ENCODE results near the gene SLC16A9.
"Not testable (repeated sequence)": the region's sequence is repeated elsewhere in the genome, so short reads cannot be mapped to it uniquely, and the experiment has no call there.

SLC16A9 gene, protein sequence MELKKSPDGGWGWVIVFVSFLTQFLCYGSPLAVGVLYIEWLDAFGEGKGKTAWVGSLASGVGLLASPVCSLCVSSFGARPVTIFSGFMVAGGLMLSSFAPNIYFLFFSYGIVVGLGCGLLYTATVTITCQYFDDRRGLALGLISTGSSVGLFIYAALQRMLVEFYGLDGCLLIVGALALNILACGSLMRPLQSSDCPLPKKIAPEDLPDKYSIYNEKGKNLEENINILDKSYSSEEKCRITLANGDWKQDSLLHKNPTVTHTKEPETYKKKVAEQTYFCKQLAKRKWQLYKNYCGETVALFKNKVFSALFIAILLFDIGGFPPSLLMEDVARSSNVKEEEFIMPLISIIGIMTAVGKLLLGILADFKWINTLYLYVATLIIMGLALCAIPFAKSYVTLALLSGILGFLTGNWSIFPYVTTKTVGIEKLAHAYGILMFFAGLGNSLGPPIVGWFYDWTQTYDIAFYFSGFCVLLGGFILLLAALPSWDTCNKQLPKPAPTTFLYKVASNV
- total RNA-seq = 0.06 to 2.8 reads per million in 2 experiments

DNA sequence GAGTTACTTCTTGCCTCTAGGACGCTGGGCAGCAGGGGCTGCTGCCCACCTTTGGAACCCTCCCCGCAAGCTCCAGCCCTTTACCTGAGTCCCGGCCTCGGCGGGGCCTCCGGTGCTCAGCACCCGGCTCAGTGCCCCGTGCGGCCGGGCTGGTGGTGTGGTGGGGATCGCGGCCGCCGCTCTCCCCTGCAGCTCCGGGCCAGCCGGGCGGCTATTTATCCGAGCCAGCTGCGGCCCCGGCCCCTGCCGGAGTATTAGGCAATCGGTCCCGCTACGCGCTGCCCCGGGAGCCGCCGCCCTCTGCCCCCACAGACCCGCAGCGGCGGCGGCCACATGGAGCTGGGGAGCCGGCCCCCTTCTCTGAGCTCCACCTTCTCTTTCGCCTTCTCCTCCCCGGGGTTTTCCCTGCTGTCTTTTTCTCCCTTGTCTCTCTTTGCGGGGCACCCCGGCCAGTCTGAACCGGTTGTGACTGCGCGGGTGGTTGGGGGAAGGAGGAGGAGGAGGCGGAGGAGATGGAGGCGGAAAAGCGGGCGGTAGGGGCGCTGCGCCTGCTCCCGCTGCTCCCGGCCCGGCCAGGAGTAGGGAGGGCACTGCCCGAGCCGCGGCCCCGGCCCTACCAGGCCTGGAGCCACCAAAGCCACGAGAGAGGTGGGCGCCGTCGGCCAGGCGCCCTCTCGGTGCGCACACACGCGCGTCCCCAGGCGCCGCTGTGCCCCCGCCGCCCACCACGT lies at the start of gene SLC16A9:
TSS of gene SLC16A9 (minus strand) at position 456 of the 731 bp plus-strand sequence. CDS start 25,559 bp downstream, outside the sequence.
- no peak for DNase-seq (ENCODE audit: low read depth)

DNA sequence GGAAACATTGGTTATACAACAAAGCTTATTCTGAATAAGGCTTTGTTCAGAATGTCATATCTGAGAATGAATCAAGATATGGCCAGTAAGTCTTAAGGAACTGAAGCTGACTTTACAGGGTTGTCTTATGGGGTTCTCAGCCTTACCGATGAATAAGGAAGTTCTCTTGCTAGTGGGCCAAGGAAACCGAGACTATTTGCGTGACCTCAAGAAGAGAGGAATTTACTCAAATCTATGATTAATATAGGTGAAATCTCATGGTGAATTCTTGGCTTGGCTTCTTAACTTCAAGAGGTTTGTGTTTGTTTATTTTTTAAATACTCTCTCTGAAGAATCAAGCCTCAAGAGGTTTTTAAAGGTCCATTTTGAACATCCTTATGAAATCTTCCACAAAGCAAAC lies 48.3 kb upstream of the SLC16A9 start:
- DNase-seq (ENCODE audit: low read depth) = no peak

DNA sequence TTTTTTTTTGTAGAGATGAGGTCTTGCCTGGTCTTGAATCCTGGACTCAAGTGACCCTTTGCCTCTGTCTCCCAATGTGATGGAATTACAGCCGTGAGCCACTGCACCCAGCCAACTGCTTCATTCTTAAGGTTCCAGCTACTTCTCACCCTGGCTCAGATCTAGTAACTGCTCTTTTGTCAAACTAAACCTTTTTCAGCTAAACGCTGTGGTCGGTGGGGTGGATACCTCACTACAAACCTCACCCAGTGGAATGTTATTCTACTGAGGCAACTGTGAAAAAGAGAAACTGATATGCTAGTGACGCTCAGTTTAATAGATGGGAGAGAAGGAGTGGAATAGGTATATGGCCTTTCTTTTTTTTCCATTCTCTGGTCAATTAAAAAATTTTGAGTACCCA lies 45.3 kb upstream of the SLC16A9 start:
- DNase-seq (ENCODE audit: low read depth) = no peak

DNA sequence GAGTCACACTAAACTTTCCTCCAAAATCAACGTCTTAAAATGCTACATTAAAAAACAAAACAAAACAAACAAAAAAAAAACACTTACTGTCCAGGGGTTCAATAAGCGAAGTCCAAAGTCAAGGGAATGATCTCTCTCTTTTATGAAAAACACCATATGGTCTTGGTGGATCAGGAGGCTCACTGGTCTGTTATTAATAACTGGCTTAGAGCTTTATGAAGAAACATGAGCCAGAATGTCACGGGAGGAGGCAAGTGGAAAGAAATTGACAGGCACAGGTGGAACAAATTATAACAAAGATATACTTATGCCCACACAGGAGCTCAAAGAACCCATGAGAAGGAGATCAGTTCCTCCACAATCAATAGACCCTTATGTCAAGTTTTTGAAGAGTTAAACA lies 43.6 kb upstream of the SLC16A9 start, which contains the start of gene MRLN:
TSS of gene MRLN (minus strand) at position 189 of the 400 bp plus-strand sequence.
- no peak for DNase-seq (ENCODE audit: low read depth)

DNA sequence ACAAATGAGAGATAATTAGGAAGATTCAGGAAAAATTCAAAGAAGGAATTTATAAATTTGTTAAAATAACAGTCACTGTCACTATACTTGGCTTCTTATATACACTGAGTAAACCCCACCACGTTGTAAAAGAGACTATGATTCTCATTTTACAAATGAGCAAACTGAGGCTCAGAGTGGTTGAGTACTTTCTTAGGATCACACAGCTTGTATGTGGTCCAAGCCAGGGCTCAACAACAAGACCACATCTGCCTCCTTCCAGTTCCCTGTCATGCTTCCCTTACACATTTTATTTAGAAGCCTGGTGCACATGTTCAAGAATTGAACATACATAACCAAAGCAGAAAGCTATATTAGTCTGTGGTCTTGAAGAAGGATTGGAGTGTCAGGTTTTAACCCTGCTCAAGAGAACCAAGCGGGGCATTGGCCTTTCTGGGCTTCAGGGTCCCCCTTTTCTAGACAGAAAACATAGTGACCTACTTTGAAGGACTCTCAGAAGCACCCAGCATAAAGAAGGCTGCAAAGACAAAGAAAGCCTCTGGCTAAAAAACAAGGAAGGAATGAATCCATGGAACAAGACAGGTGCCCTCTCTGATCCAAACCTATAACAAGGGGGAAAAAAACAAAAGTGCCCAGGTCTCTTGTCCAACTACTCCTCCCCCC lies 42.8 kb upstream of the SLC16A9 start:
- DNase-seq (ENCODE audit: low read depth) = no peak

DNA sequence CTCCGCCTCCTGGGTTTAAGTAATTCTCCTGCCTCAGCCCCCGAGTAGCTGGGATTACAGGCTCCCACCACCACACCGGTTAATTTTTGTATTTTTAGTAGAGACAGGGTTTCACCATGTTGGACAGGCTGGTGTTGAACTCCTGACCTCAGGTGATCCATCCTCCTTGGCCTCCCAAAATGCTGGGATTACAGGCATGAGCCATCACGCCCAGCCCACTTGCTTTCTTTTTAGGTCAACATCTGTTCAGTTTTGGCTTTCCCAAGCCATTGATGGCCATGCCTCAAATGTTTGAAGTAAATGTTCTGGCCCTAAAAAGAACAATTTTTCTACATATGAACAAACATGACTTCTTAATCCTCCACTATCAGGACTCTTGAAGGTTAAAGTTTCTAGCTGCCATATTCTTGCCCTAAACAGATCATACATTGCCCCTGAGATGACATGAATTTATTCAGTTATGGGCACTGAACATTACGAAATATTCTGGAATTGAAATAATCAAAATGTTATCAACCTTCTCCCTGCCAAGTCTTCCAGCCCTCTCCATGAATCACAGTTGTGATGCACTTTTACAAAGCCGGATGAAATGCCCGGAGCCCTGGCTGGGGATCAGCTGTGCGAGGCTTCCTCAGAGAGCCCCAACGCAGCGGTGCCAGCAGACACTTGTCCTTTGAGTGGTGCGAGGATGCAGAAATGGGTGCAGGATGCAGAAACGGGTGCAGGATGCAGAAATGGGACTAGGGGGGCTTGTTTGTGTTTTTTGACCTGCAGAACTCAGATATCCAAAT lies 40.7 kb upstream of the SLC16A9 start:
- DNase-seq (ENCODE audit: low read depth) = no peak

DNA sequence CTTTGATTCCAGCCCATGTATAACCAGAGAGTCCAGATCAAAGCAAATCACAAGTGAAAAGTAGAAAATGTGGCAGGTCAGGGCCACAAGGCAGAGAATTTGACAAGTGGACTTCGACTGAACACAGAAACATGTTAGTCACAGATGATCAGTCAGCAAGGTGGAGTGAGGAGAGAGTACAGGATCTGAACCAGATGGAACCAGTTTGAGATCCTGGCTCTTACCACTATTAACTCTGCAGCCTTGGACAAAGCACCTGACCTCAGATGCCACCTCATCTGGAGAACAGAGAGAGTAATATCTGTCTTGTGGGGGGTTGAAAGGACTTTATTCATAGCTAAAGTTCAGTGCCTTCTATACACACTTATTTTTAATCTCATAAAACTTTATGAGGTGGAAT lies 39.2 kb upstream of the SLC16A9 start:
- DNase-seq (ENCODE audit: low read depth) = no peak

DNA sequence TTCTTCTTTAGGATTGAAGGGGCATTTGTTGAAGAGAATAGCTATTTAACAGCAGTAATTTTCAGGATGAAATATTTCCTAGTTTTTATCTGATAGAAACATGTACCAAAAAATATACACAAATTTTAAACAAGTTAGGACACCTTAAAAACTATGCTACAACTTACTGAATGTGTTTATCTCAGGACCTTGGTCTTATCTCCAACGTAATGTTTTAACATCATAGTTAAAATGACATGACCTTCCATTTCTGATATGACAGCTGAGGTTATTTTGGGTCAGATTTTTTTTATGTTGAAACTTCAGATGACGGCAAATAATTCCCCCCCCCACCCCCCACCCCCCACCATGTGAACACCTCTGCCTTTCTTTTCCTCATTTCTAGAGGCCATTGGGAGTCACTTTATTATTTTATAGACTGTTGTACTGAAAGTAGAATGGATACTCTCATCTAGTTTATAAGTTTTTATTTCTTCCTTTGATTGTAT lies 35.6 kb upstream of the SLC16A9 start:
- DNase-seq (ENCODE audit: low read depth) = no peak

DNA sequence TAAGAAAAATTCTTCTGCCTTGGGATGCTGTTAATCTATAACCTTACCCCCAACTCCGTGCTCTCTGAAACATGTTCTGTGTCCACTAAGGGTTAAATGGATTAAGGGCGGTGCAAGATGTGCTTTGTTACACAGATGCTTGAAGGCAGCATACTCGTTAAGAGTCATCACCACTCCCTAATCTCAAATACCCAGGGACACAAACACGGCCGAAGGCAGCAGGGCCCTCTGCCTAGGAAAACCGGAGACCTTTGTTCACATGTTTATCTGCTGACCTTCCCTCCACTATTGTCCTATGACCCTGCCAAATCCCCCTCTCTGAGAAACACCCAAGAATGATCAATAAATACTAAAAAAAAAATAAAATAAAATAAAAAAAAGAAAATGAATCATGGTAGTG lies 35.1 kb upstream of the SLC16A9 start:
- not testable (repeated sequence) for DNase-seq (ENCODE audit: low read depth)

DNA sequence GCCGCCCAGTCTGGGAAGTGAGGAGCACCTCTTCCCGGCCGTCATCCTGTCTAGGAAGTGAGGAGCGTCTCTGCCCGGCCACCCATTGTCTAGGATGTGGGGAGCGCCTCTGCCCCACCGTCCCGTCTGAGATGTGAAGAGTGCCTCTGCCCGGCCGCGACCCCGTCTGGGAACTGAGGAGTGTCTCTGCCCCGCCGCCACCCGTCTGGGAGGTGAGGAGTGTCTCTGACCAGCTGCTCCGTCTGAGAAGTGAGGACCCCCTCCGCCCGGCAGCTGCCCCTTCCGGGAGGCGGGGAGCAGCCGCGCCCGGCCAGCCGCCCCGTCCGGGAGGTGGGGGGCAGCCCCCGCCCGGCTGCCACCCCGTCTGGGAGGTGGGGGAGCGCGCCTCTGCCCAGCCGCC lies 34.5 kb upstream of the SLC16A9 start:
- not testable (repeated sequence) for DNase-seq (ENCODE audit: low read depth)

DNA sequence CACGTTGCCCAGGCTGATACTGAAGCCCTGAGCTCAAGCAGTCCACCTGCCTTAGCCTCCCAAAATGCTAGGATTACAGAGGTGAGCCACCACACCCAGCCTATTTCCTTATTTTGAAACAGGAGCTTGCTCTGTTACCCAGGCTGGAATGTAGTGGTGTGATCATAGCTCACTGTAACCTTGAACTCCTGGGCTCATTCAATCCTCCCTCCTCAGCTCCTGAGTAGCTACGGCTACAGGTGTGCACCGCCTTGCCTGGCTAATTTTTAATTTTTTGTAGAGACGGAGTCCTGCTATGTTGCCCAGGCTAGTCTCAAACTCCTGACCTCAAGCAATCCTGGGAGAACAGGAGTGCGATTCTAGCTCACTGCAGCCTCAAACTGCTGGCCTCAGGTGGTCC lies 31.9 kb upstream of the SLC16A9 start:
- no peak for DNase-seq (ENCODE audit: low read depth)

DNA sequence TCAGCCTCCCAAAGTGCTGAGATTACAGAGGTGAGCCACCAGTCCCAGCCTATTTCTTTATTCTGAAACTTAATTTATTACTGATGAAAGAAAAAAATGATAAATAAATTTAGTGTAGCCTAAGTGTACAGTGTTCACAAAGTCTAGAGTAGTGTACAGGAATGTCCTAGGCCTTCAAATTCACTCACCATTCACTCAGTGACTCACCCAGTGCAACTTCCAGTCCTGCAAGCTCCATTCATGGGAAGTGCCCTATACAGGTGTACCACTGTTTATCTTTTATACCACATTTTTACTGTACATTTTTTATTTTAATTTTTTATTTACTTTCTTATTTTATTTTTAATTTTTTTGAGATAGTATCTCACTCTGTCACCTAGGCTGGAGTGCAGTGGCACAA lies 31.4 kb upstream of the SLC16A9 start:
- no peak for DNase-seq (ENCODE audit: low read depth)

DNA sequence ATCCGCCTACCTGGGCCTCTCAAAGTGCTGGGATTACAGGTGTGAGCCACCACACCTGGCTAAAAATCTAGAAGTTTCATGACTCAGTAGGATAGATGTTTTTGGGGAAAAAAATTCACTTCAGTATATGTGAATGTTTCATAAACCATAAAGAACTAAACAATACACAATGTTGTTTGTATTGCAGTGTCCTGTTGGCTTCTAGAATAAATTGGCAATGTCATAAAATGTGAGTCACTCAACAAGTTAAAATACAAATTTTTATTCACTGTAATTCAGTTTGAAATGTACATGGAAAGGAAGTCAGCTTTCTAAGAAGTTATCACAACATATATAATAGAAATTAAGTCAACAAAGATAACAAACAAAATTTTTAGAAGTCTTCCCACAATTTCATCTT lies 27.1 kb upstream of the SLC16A9 start:
- DNase-seq (ENCODE audit: low read depth) = no peak

DNA sequence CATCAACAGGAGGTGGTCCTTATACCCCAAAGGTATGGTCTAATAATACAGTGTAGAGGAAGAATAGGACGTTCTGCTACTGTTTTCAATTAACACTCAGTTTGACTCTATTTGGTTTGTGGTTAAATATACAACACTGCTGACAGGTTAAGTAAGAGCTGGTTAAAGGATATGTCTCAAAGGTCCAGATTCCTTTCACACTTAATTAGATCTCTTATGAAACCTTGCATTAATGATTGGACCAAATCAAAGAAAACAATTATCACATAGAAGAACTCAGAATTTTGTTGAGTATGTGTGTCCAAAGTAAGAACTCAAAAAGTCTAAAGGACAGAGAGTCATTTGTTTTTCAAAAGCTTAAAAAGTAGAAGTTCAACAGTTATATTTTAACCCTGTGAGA lies 25.6 kb upstream of the SLC16A9 start:
- DNase-seq (ENCODE audit: low read depth) = no peak

DNA sequence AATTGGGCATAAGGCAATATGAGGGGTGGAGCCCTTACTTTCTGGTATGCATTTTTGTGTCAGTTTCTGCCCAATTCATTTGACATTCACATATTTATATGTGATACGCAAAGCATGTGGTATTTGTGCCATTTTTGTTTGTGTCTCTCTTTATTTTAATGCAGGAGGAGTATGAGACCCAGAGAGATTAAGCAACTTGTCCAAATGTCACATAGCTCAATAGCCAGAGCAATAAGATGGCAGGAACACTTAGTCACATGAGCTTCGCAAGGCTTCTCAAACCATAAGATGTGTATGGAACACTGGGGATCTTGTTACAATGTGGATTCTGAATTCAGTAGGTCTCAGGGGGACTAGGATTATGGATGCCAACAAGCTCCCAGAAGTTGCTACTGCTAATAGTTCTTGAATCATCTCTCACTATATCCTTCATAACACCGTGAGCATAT lies 24.4 kb upstream of the SLC16A9 start:
- no peak for DNase-seq (ENCODE audit: low read depth)

DNA sequence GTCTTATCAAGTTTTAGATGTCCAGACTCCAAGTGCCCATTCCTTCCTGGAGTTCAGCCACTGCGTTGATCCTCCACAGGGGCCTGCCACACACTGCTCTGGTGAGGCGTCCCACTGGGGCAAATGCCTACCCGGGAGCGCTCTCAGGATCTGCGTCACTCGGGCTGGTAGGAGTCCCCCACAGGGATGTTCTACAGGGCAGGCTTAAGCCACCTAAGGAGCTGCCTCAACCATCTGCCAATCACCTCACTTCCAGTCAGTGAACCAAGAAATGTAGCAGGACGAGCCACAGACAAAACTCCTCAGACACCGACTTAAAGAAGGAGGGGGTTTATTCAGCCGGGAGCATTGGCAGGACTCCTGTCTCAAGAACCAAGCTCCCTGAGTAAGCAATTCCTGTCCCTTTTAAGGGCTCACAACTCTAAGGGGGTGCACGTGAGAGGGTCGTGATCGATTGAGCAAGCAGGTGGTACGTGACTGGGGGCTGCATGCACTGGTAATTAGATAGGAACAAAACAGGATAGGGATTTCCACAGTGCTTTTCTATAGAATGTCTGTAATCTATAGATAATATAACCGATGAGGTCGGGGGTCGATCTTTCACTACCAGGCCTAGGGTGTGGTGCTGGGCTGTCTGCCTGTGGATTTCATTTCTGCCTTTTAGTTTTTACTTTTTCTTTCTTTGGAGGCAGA lies 23.8 kb upstream of the SLC16A9 start:
- DNase-seq (ENCODE audit: low read depth) = not testable (repeated sequence)

DNA sequence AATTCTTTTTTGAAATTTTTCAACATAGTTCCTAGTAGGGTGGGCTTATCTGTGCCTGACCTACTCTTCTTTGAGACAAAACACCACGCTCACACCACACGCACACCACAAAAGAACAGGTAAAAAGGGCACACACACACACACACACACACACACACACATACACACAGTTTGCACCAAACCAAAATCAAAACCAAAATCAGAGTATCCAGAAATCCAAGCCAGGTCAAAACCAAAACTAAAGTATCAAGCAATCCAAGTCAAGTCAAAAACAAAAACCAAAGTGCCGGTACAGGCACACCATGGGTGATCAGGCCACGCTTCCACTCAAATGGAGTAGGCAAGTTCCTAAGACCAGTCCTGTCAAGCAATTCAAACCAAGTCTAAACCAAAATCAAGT lies 23.2 kb upstream of the SLC16A9 start:
- DNase-seq (ENCODE audit: low read depth) = not testable (repeated sequence)

DNA sequence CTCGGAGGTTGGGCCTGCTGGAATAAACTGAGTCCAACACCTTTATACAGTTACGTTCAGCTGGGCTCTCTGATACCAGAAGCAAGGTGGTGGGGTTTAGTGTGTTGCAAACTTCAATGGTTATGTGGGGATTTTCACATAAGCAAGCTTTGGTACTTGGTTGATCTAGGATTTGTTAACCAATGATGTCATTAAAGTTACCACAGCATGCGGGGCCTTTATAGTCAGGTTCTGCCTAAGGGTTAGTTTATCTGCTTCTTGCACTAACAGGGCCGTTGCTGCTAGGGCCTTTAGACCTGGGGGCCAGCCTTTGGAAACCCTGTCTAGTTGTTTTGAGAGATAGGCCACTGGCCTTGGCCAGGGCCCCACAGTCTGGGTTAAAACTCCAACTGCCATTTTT lies 19.5 kb upstream of the SLC16A9 start:
- DNase-seq (ENCODE audit: low read depth) = not testable (repeated sequence)

DNA sequence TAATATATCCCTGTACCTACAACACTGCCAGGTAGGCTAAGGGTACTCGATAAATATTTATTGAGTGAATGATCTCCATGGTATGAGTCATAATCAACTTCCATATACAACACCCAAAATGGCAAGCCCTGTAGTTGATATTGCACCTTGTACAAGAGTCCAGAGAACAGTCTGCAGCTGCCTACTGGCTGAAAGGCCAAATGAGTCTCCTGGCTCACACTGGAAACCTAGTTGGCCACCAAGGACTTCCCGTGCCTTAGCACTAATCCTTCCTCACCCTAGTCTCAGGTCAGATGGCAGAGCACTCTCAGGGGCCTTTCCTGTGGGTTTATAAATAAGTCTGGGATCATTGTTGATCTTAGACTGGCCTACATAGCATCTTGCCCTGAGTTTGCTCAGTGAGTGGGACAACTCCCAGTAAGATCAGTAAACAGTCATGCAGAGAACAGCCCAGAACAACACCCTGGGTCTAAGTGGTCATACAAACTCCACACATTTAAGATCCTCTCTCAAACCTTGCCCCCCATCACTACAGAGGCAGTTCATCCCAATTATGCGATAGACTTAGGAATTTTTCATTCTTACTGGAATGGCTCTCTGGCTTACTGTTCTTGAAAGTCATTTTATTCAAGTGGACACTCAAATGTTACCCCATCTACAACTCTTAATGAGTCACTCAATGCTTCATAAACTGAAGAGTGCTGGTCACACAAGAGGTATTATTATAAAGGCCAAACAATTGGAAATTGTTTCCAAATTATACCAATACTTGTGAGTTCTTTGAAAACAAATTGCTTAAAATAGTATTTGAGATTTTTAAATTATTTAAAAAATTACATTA lies 14.7 kb upstream of the SLC16A9 start:
- DNase-seq (ENCODE audit: low read depth) = no peak

DNA sequence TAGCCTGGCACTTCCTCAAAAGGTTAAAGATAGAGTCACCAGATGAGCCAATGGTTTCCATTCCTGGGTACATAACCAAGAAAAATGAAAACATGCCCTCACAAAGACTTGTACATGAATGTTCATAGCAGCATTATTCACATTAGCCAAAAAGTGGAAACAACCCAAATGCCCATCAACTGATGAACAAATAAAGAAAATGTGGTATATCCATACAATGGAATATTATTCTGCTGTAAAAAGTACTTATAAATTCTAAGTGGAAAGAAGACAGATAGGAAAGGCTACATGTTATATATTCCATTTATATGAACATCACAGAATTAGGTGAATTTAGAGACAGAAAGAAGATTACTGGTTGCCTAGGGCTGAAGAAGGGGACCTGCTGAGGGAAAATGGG lies 10.7 kb upstream of the SLC16A9 start:
- no peak for DNase-seq (ENCODE audit: low read depth)
